C4-2B (cell line): ENCODE measurements around the gene ZKSCAN1.
A peak's percentile ranks its signal among the peaks of the same experiment; 100 is the strongest.
"Not testable (repeated sequence)": the region's sequence is repeated elsewhere in the genome, so short reads cannot be mapped to it uniquely, and the experiment has no call there.

Source experiments
- H3K27ac ChIP-seq: fragments of 450-650 bp; 2 replicates; pipeline ENCODE4 v1.5.1; 2017
- ZFX ChIP-seq: fragments of 450-650 bp; IDR thresholded peaks from 2 replicates; pipeline ENCODE4 v1.6.1; 2017
- TF ChIP-seq, protein P1 (sequence below): fragments of 450-650 bp; conservative IDR thresholded peaks from 2 replicates; pipeline ENCODE4 v1.5.1; 2017; ENCODE audit warnings: mild to moderate bottlenecking

Gene ZKSCAN1

DNA sequence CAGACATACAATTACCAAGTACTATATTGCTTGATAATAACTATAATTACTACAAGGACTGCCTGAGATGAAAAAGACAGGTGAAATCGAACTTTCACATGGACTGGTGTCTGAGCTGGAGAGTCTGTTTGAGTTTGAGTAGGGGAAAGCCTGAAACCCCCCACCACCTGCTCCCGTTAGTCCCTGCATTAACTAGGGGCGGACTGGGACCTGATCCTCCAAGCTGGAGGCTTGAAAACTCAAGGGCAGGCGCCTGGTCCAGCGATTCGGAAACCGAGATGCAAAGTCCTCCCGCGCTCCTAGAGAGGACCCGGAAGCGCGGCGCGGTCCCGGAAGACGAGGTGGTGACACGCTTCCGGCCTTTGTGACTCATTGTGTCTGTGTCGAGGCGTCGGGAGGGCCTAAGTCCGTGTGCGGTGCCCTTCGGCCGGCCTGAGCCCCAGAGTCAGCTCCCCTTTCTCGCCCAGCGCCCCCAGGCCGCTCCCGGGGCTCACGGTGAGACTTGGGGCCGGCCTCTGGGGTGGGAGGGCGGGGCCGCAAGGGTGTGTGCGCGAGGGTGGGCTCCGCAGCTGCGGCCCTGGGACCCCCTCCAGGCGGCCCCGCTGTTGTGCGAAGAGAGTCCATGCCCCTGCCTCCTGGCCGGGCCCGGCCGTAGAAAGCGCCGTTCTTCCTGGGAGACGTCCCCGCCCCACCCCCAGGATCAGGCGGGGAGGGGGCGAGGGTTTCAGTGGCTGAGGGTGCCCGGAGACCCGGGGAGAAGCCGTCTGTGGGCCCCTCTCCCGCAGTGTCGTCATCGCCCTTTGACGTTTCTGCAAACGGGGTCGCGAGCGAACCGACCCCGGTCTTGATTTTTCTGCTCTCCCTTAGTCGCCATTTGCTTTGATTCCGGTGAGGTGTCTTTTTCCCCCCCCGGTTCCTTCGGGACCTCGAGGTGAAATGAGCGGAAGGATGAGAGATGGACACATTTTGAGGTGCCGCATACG is at the start of gene ZKSCAN1:
ZKSCAN1 (plus strand) TSS at position 365 of the 983 bp plus-strand sequence. CDS start 7,911 bp downstream, outside the sequence.
- TF ChIP-seq, protein P1, sequence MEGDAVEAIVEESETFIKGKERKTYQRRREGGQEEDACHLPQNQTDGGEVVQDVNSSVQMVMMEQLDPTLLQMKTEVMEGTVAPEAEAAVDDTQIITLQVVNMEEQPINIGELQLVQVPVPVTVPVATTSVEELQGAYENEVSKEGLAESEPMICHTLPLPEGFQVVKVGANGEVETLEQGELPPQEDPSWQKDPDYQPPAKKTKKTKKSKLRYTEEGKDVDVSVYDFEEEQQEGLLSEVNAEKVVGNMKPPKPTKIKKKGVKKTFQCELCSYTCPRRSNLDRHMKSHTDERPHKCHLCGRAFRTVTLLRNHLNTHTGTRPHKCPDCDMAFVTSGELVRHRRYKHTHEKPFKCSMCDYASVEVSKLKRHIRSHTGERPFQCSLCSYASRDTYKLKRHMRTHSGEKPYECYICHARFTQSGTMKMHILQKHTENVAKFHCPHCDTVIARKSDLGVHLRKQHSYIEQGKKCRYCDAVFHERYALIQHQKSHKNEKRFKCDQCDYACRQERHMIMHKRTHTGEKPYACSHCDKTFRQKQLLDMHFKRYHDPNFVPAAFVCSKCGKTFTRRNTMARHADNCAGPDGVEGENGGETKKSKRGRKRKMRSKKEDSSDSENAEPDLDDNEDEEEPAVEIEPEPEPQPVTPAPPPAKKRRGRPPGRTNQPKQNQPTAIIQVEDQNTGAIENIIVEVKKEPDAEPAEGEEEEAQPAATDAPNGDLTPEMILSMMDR: no peak
- TF ChIP-seq ZFX: peak; percentile 89; the same call in 1 of the 2 replicates
- H3K27ac ChIP-seq: peak within 1 kb of the TSS; percentile 96

GRCh38 chr7:99969298-99969697 is 46.1 kb upstream of the ZKSCAN1 start:
- TF ChIP-seq ZFX: no peak
- TF ChIP-seq, protein P1: no peak

DNA sequence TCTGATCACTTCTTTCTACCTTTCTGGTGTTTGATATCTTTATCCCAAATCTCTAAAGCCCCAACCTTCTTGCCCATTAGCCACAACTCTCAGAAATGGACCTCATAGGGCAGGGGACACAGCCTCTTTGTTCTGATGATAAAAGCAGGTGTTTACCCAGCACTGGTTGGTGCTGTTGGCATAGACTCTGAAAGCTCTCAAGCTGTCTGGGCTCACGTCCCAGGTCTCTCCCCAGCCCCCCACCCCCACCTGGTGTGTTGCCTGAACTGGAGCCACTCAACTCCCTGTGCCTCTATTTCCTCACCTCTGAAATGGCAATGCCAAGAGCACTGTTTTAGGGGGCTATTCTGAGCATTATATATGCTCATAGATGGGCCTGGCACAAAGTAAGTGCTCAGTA is 45.6 kb upstream of the ZKSCAN1 start:
- not testable (repeated sequence) for H3K27ac ChIP-seq

More at GRCh38 chr7:99969298-99969697, 46.1 kb upstream of the ZKSCAN1 start:
- no peak overlapping the region for H3K27ac ChIP-seq

DNA sequence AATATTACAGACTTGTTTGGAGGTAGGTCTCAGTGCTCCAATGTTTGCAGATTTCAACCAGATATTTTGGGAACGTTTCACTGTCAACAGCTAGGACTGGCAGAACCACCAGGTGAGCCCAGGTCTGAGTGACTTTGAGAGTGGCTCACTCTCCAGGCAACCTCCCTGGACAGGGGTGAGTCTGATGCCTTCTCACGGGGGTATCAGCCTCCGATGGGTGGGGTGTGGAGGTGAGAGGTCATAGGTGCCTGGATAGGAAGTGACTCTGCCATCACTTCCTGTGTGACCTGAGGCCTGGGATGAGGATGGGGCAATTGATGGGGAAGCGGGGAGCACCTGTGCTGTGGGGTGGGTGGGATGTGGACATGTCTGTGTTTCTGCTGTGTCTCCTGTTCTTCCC is 44.2 kb upstream of the ZKSCAN1 start:
- no peak overlapping the region for H3K27ac ChIP-seq
- TF ChIP-seq, protein P1: no peak
- TF ChIP-seq ZFX: no peak

DNA sequence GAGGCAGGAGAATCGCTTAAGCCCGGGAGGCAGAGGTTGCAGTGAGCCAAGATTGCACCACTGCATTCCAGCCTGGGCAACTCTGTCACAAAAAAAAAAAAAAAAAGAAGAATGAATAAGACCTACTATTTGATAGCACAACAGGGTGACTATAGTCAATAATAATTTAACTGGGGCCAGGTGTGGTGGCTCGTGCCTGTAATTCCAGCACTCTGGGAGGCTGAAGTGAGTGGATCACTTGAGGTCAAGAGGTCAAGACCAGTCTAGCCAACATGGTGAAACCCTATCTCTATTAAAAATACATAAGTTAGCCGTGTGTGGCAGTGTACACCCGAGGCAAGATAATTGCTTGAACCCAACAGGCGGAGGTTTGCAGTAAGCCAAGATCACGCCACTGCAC is 41.6 kb upstream of the ZKSCAN1 start:
- not testable (repeated sequence) for H3K27ac ChIP-seq

DNA sequence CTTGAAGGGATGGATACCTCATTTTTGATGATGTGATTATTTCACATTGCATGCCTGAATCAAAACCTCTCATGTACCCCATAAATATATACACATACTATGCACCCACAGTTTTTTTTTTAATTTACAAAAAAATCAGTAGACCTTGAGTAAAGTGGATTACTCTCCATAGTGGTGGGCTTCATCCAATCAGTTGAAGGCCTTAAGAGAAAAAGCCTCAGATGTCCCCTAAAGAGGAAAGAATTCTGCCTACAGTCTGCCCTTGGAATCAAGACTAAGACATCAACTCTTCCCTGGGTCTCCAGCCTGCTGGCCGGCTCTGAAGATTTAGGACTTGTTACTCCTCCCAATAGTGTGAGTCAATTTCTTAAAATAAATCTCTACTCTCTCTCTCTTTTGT is 40.7 kb upstream of the ZKSCAN1 start:
- TF ChIP-seq, protein P1: no peak
- no peak for TF ChIP-seq ZFX
- no peak overlapping the region for H3K27ac ChIP-seq

- H3K27ac ChIP-seq: peak within 1 kb of the TSS; percentile 80
These were observed 39.4 kb upstream of the ZKSCAN1 start, which contains the start of gene AZGP1 for GRCh38 chr7:99975782-99976521. Gene AZGP1, minus strand, starts transcription at chr7:99976031. Its CDS starts 11 bp downstream, at chr7:99976020.

More at GRCh38 chr7:99975782-99976521, 39.4 kb upstream of the ZKSCAN1 start, which contains the start of gene AZGP1:
- TF ChIP-seq, protein P1: no peak
- TF ChIP-seq ZFX: no peak
